Measurements from ENCODE around the gene DDX1.

- TF ChIP-seq CTCF (IDR thresholded peaks at IDR 0.05; ENCODE audit: low read depth, low read length) (no peak), POLR2A (IDR thresholded peaks at IDR 0.05; ENCODE audit: extremely low read depth, insufficient read length) (no peak), MYC (IDR thresholded peaks at IDR 0.05; ENCODE audit: low read depth, low read length) (no peak)
Observed at GRCh38 chr2:15580451-15580850, 11.2 kb upstream of the DDX1 start.
